H1 (cell line): ENCODE results near the gene TMPRSS3.

Experiments
- EZH2 ChIP-seq: fragments of 200-600 bp; sonication (generic); IDR thresholded peaks from 2 replicates; pipeline ENCODE4 v1.7.1; 2012; ENCODE audit warnings: low read depth, mild to moderate bottlenecking, moderate library complexity, low read length, inconsistent platforms; ENCODE audit not compliant: severe bottlenecking
- JUND ChIP-seq: IDR thresholded peaks from 2 replicates; pipeline ENCODE4 v1.6.1; 2011; ENCODE audit warnings: mild to moderate bottlenecking, improper control_type of control experiment, low read length
- POLR2AphosphoS5 ChIP-seq: IDR thresholded peaks from 2 replicates; pipeline ENCODE4 v1.6.1; 2011; ENCODE audit warnings: low read depth, low read length
- TCF12 ChIP-seq: IDR thresholded peaks from 2 replicates; pipeline ENCODE4 v1.6.1; 2011; ENCODE audit warnings: low read depth, mild to moderate bottlenecking, low read length
- TF ChIP-seq, protein P1 (sequence below), 3 experiments: IDR thresholded peaks; 1 replicate in 2 of 3; 2 replicates in 1 of 3; pipeline versions ENCODE4 v1.5.1 to v1.6.1; 2011; ENCODE audit warnings: low read length in 3 of 3, mild to moderate bottlenecking in 3 of 3, inconsistent platforms in 2 of 3, low read depth in 1 of 3, moderate library complexity in 1 of 3; ENCODE audit not compliant: insufficient read depth in 1 of 3; ENCODE audit errors: control extremely low read depth in 1 of 3

DNA sequence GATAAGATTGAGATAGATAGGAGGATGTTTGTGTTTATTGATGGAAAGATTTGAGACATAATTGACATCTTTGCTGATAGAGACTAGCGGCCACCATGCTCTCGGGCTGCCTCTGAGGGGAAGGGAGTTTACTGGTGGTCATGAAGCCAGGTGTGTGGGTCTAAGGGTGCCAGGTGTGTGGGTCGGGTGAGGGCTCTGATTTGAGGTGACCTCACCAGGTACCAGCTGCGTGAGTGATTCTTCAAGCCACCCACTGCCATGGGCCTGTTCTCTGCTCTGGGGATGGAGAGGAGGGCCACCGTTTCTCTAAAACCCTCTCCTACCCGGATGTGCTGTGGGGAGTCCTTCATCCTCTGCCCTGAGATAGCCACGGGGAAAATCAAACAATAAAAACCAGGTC, 11.0 kb upstream of the TMPRSS3 start:
- TF ChIP-seq, protein P1, sequence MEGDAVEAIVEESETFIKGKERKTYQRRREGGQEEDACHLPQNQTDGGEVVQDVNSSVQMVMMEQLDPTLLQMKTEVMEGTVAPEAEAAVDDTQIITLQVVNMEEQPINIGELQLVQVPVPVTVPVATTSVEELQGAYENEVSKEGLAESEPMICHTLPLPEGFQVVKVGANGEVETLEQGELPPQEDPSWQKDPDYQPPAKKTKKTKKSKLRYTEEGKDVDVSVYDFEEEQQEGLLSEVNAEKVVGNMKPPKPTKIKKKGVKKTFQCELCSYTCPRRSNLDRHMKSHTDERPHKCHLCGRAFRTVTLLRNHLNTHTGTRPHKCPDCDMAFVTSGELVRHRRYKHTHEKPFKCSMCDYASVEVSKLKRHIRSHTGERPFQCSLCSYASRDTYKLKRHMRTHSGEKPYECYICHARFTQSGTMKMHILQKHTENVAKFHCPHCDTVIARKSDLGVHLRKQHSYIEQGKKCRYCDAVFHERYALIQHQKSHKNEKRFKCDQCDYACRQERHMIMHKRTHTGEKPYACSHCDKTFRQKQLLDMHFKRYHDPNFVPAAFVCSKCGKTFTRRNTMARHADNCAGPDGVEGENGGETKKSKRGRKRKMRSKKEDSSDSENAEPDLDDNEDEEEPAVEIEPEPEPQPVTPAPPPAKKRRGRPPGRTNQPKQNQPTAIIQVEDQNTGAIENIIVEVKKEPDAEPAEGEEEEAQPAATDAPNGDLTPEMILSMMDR (IDR thresholded peaks at IDR 0.05; ENCODE audit: control extremely low read depth in 1 of 3, insufficient read depth in 1 of 3, low read depth in 1 of 3, low read length in 3 of 3) = no peak
- TF ChIP-seq TCF12 (no peak), POLR2AphosphoS5 (no peak), EZH2 (no peak), JUND (no peak)
